GM18909 (cell line): ENCODE results near the gene VASH2.
"Not testable (repeated sequence)": the region's sequence is repeated elsewhere in the genome, so short reads cannot be mapped to it uniquely, and the experiment has no call there.

Source experiments
- ATAC-seq: cut with Tn5 transposase; IDR thresholded peaks from one replicate; pipeline ENCODE4 v1.9.1; 2021; ENCODE audit warnings: mild to moderate bottlenecking; ENCODE audit not compliant: unreplicated experiment, poor library complexity

VASH2 gene

GRCh38 chr1:212950243-212951125 lies at the start of gene VASH2:
VASH2 (plus strand) TSS chr1:212950541; CDS start chr1:212951543, 1,002 bp downstream.
- peak; percentile 97 for ATAC-seq

DNA sequence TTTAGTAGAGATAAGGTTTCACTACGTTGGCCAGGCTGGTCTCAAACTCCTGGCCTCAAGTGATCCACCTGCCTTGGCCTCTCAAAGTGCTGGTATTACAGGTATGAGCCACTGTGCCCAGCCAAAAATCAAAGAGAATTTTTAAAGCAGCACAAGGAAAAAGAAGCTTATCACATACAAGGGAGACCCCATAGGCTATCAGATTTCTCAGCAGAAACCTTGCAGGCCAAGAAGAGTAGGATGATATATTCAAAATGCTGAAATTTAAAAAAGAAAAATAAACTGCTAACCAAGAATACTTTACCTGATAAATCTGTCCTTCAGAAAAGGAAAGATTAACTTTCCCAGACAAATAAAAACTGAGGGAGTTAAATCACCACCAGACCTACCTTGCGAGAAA lies 49.1 kb upstream of the VASH2 start:
- no peak for ATAC-seq

DNA sequence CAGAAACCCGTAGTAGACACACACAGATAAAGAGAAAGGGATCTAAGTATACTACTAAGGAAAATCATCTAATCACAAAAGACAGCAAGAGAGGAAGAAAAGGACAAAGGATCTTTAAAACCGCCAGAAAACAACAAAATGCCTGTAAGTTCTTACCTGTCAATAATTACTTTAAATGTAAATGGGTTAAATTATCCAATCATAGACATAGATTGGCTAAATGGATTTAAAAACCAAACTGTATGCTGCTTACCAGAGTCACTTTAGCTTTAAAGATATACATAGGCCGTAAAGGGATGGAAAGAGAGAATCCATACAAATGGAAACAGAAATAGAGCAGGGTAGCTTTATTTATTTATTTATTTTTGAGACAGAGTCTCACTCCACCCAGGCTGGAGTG lies 48.3 kb upstream of the VASH2 start:
- no peak for ATAC-seq

GRCh38 chr1:212903664-212904063 lies 46.7 kb upstream of the VASH2 start:
- no peak for ATAC-seq

DNA sequence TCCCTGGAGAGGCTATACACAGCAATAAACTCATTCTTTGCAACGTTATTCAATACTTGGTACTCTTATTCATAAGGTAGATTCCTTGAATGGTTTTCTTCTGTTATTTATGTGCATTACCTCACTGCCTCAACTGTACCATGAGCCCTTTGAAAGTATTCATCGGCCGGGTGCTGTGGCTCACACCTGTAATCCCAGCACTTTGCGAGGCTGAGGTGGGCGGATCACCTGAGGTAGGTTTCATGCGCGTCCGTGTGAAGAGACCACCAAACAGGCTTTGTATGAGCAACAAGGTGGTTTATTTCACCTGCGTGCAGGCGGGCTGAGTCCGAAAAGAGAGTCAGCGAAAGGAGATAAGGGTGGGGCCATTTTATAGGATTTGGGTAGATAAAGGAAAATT lies 42.3 kb upstream of the VASH2 start:
- ATAC-seq = not testable (repeated sequence)

DNA sequence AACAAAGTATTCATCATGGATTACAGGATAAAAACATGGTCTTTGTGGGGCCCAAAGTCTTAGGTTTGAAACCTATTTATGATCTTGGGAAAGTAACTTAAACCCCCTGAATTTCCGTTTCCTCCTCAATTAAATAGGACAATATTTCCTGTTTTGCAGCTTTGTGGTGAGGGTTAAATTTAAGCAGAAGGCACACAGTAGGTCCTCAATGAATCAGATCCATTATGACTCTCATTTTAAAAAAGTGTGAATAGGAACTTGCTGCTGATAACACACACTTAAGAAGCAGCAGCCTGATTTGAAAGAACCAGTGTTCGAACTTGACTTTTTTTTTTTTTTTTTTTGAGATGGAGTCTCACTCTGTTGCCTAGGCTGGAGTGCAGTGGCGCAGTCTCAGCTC lies 41.4 kb upstream of the VASH2 start:
- no peak for ATAC-seq

GRCh38 chr1:212909652-212910063 lies 40.7 kb upstream of the VASH2 start:
- no peak for ATAC-seq

DNA sequence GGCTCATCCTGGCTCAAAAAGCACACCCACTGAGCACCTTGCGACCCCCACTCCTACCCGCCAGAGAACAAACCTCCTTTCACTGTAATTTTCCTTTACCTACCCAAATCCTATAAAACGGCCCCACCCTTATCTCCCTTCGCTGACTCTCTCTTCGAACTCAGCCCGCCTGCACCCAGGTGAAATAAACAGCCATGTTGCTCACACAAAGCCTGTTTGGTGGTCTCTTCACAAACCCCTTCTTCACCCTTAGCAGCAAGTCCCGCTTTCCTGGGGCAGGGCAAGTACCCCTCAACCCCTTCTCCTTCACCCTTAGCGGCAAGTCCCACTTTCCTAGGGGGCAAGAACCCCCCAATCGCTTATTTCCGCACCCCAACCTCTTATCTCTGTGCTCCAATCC lies 40.1 kb upstream of the VASH2 start:
- not testable (repeated sequence) for ATAC-seq

DNA sequence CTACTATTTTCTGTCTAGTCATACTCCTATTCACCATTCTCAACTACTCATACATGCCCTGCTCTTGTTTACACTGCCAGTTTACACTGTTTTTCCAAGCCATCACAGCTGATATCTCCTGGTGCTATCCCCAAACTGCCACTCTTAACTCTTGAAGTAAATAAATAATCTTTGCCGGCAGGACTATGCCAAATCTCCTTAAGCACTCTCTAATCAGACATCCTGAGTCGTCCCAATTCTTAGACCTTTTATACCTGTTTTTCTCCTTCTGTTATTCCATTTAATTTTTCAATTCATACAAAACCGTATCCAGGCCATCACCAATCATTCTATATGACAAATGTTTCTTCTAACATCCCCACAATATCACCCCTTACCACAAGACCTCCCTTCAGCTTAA lies 36.7 kb upstream of the VASH2 start:
- ATAC-seq = not testable (repeated sequence)

DNA sequence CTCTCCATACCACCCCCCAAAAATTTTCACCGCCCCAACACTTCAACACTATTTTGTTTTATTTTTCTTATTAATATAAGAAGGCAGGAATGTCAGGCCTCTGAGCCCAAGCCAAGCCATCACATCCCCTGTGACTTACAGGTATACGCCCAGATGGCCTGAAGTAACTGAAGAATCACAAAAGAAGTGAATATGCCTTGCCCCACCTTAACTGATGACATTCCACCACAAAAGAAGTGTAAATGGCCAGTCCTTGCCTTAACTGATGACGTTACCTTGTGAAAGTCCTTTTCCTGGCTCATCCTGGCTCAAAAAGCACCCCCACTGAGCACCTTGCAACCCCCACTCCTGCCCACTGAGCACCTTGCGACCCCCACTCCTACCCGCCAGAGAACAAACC lies 36.2 kb upstream of the VASH2 start:
- not testable (repeated sequence) for ATAC-seq

- ATAC-seq = no peak
Observed at GRCh38 chr1:212914789-212915188, 35.6 kb upstream of the VASH2 start.

DNA sequence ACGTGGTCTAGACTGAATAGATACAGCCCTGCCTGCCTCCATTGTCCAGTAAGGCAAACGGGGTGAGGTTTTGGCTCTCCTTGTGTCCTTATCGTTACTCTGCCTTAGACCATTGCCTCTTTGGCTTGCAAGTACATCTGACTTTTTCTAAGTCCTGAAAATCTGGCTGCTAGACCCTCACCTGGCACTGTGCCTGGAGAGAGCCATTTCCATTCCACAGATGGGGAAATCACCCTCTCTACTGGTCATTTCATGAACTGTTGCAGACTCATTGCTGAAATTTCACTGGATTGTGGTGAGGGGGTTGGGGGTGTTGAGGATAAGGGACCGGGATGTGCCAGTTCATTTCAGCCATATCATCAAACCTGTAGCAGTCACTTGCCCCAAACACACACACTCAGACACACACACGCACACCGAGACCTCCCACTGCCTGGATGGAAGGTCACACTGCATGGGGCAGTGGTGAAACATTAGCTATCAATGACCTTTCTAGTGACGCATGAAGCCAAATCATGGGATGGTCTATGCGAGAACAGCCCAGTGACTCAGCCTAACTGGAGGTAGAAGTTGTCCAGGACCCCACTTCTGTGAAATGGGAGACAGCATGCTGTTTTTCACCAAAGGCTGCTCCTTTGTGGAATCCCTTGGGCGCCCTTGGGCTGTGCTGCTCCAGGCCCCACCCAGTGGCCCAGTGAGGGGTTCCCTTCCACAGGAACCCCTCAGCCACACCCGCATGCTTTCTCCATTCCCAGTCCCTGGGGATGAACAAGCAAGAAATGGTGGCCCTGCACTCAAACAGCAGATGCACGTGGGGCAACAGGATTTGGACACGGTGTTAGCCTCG lies 34.9 kb upstream of the VASH2 start:
- ATAC-seq = no peak

DNA sequence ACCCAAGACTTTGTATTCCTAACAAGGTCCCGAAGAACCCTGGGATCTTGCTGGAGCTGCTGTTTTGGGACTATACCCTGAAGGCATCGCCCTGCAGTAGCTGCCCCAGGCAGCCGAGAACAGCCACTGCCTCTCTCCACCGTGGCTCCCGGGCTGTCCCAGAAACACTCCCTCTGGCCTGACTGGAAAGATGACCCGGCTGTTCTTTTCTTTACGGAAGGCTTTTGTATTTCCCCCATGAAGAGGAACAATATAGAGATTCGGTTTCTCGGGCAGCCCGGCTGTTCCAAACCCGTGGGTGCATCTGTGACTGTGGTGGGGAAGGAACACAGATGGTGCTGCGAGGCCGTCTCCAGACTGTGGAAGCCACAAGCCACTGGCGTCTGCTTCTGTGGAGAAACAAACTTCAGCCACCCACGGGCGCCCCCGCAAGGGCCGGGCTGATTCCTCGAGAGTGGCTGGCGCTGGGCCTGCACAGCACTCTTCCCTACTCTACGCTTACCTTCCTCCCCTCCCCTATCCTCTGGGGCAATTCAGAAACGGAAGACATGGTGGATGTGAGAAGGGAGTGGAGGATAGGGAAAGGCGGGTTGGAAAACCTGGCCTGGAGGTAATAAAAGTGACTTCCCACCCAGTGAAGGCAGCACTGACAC lies 33.7 kb upstream of the VASH2 start:
- ATAC-seq = no peak

DNA sequence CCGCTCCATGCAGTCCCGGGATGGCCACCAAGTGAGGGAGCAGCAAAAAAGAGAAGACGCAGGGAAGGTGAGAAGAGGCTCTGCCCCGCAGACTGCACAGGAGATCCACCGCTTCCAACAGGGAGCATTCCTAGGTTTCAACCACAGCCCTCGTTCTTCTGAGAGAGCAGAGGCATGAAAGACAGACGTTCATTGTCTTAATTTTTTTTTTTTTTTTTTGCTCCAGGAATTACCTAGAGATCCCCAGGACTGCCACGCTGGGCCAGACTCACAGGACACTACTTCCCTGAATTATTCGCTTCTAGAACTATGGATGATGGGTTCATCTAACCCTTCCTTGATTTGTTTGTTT lies 33.2 kb upstream of the VASH2 start:
- no peak for ATAC-seq

DNA sequence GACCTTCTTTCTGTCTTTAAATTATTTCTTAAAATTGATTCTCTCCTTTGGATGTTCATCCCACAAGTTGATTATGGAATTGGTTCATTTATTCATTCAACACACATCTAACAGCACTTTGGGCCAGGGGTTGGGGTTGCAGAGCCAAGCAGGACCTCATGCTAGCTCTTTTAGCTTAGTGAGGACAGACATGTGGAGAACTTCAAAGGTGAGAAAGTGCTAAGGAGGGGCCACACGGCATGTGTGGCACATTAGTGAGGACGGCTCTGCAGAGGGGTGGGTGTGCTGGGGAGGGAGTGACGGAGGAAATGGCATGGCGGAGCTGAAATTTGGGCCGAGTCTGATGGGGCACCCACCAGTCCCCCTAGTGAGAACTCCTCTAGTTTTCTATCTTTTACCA lies 32.5 kb upstream of the VASH2 start:
- no peak for ATAC-seq

DNA sequence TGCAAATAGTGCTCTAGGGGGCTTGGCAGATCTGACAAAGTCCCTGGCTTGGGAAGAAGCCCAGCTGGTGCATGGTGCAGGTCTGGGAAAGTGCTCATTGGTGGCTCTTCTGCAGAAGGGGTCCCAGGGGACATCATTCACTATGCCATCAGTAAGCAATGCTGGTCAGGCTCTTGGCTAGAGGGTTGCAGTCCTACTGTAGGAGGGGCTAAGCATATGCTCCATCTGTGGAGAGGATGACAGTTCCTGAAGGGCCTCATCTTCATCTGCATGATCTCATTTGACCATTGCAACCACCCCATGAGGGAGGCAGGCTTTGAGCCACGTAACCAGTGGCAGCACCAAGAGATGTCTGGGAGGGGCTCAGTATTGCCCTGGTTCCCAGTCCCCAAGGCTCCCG lies 31.5 kb upstream of the VASH2 start:
- no peak for ATAC-seq

GRCh38 chr1:212920246-212920645 lies 30.1 kb upstream of the VASH2 start:
- ATAC-seq = no peak

DNA sequence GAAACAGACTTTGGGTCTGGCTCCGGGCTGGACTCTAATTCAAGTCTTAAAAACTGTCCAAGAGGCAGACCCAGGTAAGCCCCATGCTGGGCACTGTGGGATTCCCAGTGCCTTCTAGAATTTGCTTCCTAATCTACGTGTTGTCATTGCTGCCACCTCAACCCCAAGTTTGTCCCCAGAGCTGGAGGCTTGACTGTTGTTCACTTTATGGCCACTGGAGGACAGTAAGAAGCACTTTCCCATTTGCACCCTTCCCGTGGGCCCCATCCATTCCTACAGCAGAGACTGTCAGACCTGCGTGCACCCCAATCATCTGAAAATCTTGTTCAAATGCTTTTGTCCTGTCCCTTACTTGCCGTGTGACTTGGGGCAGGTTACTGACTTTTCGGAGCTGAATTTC lies 29.4 kb upstream of the VASH2 start:
- no peak for ATAC-seq

GRCh38 chr1:212922016-212922415 lies 28.3 kb upstream of the VASH2 start:
- ATAC-seq = no peak

DNA sequence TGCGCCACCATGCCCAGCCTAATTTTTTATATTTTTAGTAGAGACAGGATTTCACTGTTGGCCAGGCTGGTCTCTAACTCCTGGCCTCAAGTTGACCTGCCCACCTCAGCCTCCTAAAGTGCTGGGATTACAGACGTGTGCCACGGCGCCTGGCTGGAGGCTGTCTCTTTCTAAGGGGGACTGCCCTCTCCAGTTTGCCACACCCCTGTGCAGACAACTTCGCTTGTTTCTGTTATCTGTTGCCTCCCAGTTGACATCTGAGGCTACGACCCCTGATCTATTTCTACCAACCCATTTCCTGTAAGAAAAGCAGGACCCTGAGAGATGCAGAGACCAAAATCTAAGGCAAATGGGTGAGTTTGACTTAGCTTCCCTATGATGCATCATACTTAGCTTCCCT lies 24.0 kb upstream of the VASH2 start:
- ATAC-seq = no peak
